HepG2 (cell line): ENCODE measurements around the gene COG5. TPM values are rescaled to one million over a fixed set of nuclear protein-coding genes. Genes with fewer than 3 reads are reported as not detected.

Experiments
- ATAC-seq: fragments of 200-7000 bp; cut with Tn5 transposase; 3 replicates; pipeline ENCODE4 v1.9.1; 2020; ENCODE audit warnings: mild to moderate bottlenecking, moderate library complexity
- BruUV-seq: library from RNA; stranded (reverse); fragments of 400-500 nt; replicated peaks from 2 replicates; lab custom pipeline; 2021; lab: Mats Ljungman, UMichigan
- CTCF ChIA-PET: fragments of 300-600 bp; formaldehyde crosslinking; extraction: SDS; loops from one replicate; lab custom pipeline; 2021; ENCODE audit warnings: low total read pairs, inconsistent platforms, low intra/inter-chr PET ratio; lab: Yijun Ruan, JAX
- POLR2A ChIA-PET: fragments of 350-600 bp; sonication (Branson Sonifier 250); formaldehyde crosslinking; loops from one replicate; lab custom pipeline; 2020; ENCODE audit warnings: antibody characterized with exemption, inconsistent platforms; lab: Yijun Ruan, JAX
- DNase-seq: peaks from one replicate; pipeline ENCODE4 v3.0.0-alpha.2; 2015; ENCODE audit warnings: low spot score
- FAIRE-seq: peaks from 3 replicates; lab custom pipeline; 2011; peaks lifted over from hg19 to GRCh38; lab: Jason Lieb, UNC
- H2AFZ ChIP-seq: one replicate; pipeline ENCODE4 v1.6.1; 2011; ENCODE audit warnings: low read length, inconsistent platforms
- H3K27ac ChIP-seq: fragments of 300-600 bp; 3 replicates; pipeline ENCODE4 v1.8.0; 2011; ENCODE audit warnings: mixed run types, mild to moderate bottlenecking, mixed read lengths, low read length, inconsistent platforms; ENCODE audit not compliant: insufficient read depth; ENCODE audit errors: extremely low read length
- H3K27me3 ChIP-seq, 2 experiments: fragments of 200-600 bp in 1 of 2; 2 replicates in 1 of 2; 3 replicates in 1 of 2; pipeline versions ENCODE4 v1.6.0 to v1.8.0; 2011; ENCODE audit warnings: low read length in 2 of 2, mild to moderate bottlenecking in 2 of 2, moderate library complexity in 2 of 2, inconsistent platforms in 1 of 2; ENCODE audit not compliant: insufficient read depth in 2 of 2, control insufficient read depth in 1 of 2
- H3K36me3 ChIP-seq, 2 experiments: fragments of 200-600 bp in 1 of 2; replicated peaks in 1 of 2; 2 replicates in 1 of 2; 3 replicates in 1 of 2; pipeline versions ENCODE4 v1.5.1 to v1.8.0; 2011; ENCODE audit warnings: low read length in 2 of 2, inconsistent platforms in 1 of 2; ENCODE audit not compliant: insufficient read depth in 2 of 2, control insufficient read depth in 1 of 2
- H3K4me1 ChIP-seq: 2 replicates; pipeline ENCODE4 v1.5.1; 2012; ENCODE audit warnings: low read length, inconsistent platforms; ENCODE audit not compliant: insufficient read depth
- H3K4me2 ChIP-seq: 2 replicates; pipeline ENCODE4 v1.6.0; 2011; ENCODE audit warnings: low read depth, low read length, inconsistent platforms
- H3K4me3 ChIP-seq, 3 experiments: fragments of 200-600 bp in 1 of 3; sonication (generic), shearing (Covaris generic) in 1 of 3; replicated peaks in 1 of 3; 2 replicates each; pipeline ENCODE4 v1.5.1; 2011 to 2016; ENCODE audit warnings: low read length in 3 of 3, inconsistent platforms in 2 of 3, low read depth in 2 of 3, mild to moderate bottlenecking in 2 of 3, control low read depth in 1 of 3, mixed read lengths in 1 of 3; ENCODE audit not compliant: insufficient read depth in 1 of 3
- H3K79me2 ChIP-seq: one replicate; pipeline ENCODE4 v1.6.1; 2011; ENCODE audit warnings: low read length, inconsistent platforms; ENCODE audit not compliant: insufficient read depth
- H3K9ac ChIP-seq: 2 replicates; pipeline ENCODE4 v1.6.0; 2011; ENCODE audit warnings: mild to moderate bottlenecking, low read depth, low read length, inconsistent platforms; ENCODE audit not compliant: insufficient read depth
- H3K9me3 ChIP-seq: 2 replicates; pipeline ENCODE4 v1.5.1; 2012; ENCODE audit warnings: mild to moderate bottlenecking, low read length
- H4K20me1 ChIP-seq: 2 replicates; pipeline ENCODE4 v1.6.0; 2011; ENCODE audit warnings: inconsistent platforms, mild to moderate bottlenecking, low read length, moderate library complexity; ENCODE audit not compliant: insufficient read depth
- BRCA1 ChIP-seq: sonication (generic); formaldehyde crosslinking; IDR thresholded peaks from 2 replicates; pipeline ENCODE4 v1.4.0; 2020; ENCODE audit warnings: missing genetic modification reagents
- FIP1L1 ChIP-seq: fragments of 200-400 bp; formaldehyde crosslinking; IDR thresholded peaks from 2 replicates; pipeline ENCODE4 v1.6.1; 2018; ENCODE audit warnings: low read depth, mild to moderate bottlenecking, low read length, moderate library complexity, borderline replicate concordance; ENCODE audit not compliant: insufficient read depth
- FOXM1 ChIP-seq: sonication (generic); formaldehyde crosslinking; IDR thresholded peaks from 2 replicates; pipeline ENCODE4 v1.5.0; 2020; ENCODE audit warnings: missing genetic modification reagents
- HNRNPUL1 ChIP-seq: fragments of 200-400 bp; formaldehyde crosslinking; IDR thresholded peaks from 2 replicates; pipeline ENCODE4 v1.6.1; 2017; ENCODE audit warnings: low read depth, mild to moderate bottlenecking, low read length, moderate library complexity
- HOXD1 ChIP-seq: sonication (generic); formaldehyde crosslinking; IDR thresholded peaks from 2 replicates; pipeline ENCODE4 v1.5.0; 2020; ENCODE audit warnings: missing genetic modification reagents
- NFRKB ChIP-seq: fragments of 450-650 bp; IDR thresholded peaks from 2 replicates; pipeline ENCODE4 v1.6.1; 2017
- RBM39 ChIP-seq: fragments of 200-400 bp; formaldehyde crosslinking; IDR thresholded peaks from one replicate; pipeline ENCODE4 v1.6.1; 2018; ENCODE audit warnings: antibody characterized with exemption, mild to moderate bottlenecking, low read depth, low read length; ENCODE audit not compliant: poor library complexity, severe bottlenecking
- SIX1 ChIP-seq: sonication (generic); formaldehyde crosslinking; IDR thresholded peaks from 2 replicates; pipeline ENCODE4 v1.4.0; 2020; ENCODE audit warnings: missing genetic modification reagents, borderline replicate concordance
- SNAPC2 ChIP-seq: sonication (generic); formaldehyde crosslinking; IDR thresholded peaks from 2 replicates; pipeline ENCODE4 v1.8.1; 2022; ENCODE audit warnings: mild to moderate bottlenecking, missing genetic modification reagents
- SOX6 ChIP-seq, 2 experiments: fragments of 450-650 bp in 1 of 2; sonication (generic) in 1 of 2; formaldehyde crosslinking in 1 of 2; IDR thresholded peaks; 2 replicates each; pipeline versions ENCODE4 v1.4.0 to v1.6.1; 2017 to 2020; ENCODE audit warnings: antibody characterized with exemption in 1 of 2, mild to moderate bottlenecking in 1 of 2, missing genetic modification reagents in 1 of 2
- SRSF9 ChIP-seq: fragments of 200-400 bp; formaldehyde crosslinking; IDR thresholded peaks from 2 replicates; pipeline ENCODE4 v1.6.1; 2018; ENCODE audit warnings: borderline replicate concordance, mild to moderate bottlenecking, low read depth, low read length; ENCODE audit not compliant: insufficient read depth, poor library complexity, severe bottlenecking
- ZBTB1 ChIP-seq: sonication (generic); formaldehyde crosslinking; IDR thresholded peaks from 2 replicates; pipeline ENCODE4 v1.4.0; 2020; ENCODE audit warnings: missing genetic modification reagents, borderline replicate concordance
- ZNF441 ChIP-seq: sonication (generic); formaldehyde crosslinking; IDR thresholded peaks from 2 replicates; pipeline ENCODE4 v1.7.0; 2021; ENCODE audit warnings: missing genetic modification reagents, borderline replicate concordance
- ZNF577 ChIP-seq: sonication (generic); formaldehyde crosslinking; IDR thresholded peaks from 2 replicates; pipeline ENCODE4 v1.4.0; 2020; ENCODE audit warnings: mild to moderate bottlenecking, low read depth, missing genetic modification reagents, borderline replicate concordance
- ZNF878 ChIP-seq: sonication (generic); formaldehyde crosslinking; IDR thresholded peaks from 2 replicates; pipeline ENCODE4 v1.8.1; 2023; ENCODE audit warnings: mild to moderate bottlenecking, missing genetic modification reagents, moderate library complexity
- ZSCAN12 ChIP-seq: sonication (generic); formaldehyde crosslinking; IDR thresholded peaks from 2 replicates; pipeline ENCODE4 v1.9.0; 2021; ENCODE audit warnings: mild to moderate bottlenecking, missing genetic modification reagents
- WGBS: methylation state at CpG from one replicate; pipeline ENCODE4 v1.1.6; 2017; ENCODE audit warnings: low lambda C conversion rate; 5-methylcytosine and 5-hydroxymethylcytosine counted together
- in situ Hi-C: cut with HindIII; loops from 2 replicates; pipeline ENCODE4 v1.10.0; 2017; ENCODE audit warnings: low pct_unique_long_range_greater_than_20kb; ENCODE audit not compliant: extremely low pct_ligation_motif_present
- intact Hi-C: fragments of 100-400 bp; cut with micrococcal nuclease; formaldehyde crosslinking; loops from one replicate; pipeline ENCODE4 v1.10.0; 2022; ENCODE audit not compliant: unreplicated experiment
- polyA plus RNA-seq, 8 experiments: library from polyadenylated mRNA; depleted of rRNA in 3 of 8; stranded (reverse) in 7 of 8; unstranded in 1 of 8; fragments of >200 nt; fragmentation: Illumina TruSeq in 4 of 8; extraction: Trizol in 4 of 8; gene quantifications; 2 replicates each; pipeline versions ENCODE4 v1.2.1 to v1.2.3, GENCODE V29; 2011 to 2016; ENCODE audit warnings: low read depth in 4 of 8, missing spikeins in 1 of 8, mixed read lengths in 1 of 8; ENCODE audit not compliant: insufficient read depth in 1 of 8
- total RNA-seq, 5 experiments: library from RNA; depleted of rRNA; stranded (reverse); fragments of >200 nt; fragmentation: Illumina TruSeq; extraction: Trizol; gene quantifications; 2 replicates each; pipeline ENCODE4 v1.2.3, GENCODE V29; 2016; ENCODE audit warnings: low read depth in 1 of 5
- TF ChIP-seq, protein P1 (sequence below): sonication (generic); formaldehyde crosslinking; IDR thresholded peaks from 2 replicates; pipeline ENCODE4 v1.5.1; 2020; ENCODE audit warnings: missing genetic modification reagents, mild to moderate bottlenecking, borderline replicate concordance

The COG5 gene
- total and polyA plus RNA-seq, 2 of the 13 experiments (the other 11 are each of a cell fraction or from before 2014, with no cell fraction given) = 20.4 to 31.3 TPM

DNA sequence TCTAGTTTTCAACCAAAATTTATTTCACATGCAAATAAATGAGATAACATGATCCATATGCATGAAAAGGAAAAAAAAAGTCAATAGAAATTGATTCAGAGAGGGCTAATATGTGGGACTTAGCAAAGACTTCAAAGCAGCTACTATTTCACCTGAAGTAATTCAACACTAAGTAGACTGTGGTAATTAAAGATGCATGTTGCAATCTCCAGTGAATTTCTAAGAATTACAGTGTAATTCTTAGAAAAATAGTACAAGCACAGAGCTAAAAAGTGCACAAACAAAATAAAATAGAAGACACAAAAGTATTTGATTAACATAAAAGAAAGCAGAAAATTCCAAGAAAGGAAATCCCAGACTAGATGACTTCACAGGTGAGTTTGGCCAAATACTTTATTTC, 68.2 kb downstream of the COG5 start:
- Histone ChIP-seq H4K20me1 (no peaks in the 10 kb centered on the region), H3K4me2 (no peak overlapping the region), H3K9ac (no peak overlapping the region), H3K4me1 (no peaks in the 10 kb centered on the region), H3K36me3 (no peaks in the 10 kb centered on the region; a peak in 1 of 5 replicates), H3K9me3 (no peaks in the 10 kb centered on the region), H3K27ac (no peak overlapping the region), H3K79me2 (peaks cover 6% of the 10 kb centered on the region), H3K27me3 (no peaks in the 10 kb centered on the region), H3K4me3 (no peak overlapping the region), H2AFZ (no peak overlapping the region)
- ChIA-PET POLR2A (no interaction called here), CTCF (no interaction called here)
- intact Hi-C loops (no loop called here), in situ Hi-C loops (no loop called here)
- no peak for ATAC-seq
- no TSS peak for BruUV-seq
- no peak for FAIRE-seq
- no peak for TF ChIP-seq SIX1
- TF ChIP-seq, protein P1, sequence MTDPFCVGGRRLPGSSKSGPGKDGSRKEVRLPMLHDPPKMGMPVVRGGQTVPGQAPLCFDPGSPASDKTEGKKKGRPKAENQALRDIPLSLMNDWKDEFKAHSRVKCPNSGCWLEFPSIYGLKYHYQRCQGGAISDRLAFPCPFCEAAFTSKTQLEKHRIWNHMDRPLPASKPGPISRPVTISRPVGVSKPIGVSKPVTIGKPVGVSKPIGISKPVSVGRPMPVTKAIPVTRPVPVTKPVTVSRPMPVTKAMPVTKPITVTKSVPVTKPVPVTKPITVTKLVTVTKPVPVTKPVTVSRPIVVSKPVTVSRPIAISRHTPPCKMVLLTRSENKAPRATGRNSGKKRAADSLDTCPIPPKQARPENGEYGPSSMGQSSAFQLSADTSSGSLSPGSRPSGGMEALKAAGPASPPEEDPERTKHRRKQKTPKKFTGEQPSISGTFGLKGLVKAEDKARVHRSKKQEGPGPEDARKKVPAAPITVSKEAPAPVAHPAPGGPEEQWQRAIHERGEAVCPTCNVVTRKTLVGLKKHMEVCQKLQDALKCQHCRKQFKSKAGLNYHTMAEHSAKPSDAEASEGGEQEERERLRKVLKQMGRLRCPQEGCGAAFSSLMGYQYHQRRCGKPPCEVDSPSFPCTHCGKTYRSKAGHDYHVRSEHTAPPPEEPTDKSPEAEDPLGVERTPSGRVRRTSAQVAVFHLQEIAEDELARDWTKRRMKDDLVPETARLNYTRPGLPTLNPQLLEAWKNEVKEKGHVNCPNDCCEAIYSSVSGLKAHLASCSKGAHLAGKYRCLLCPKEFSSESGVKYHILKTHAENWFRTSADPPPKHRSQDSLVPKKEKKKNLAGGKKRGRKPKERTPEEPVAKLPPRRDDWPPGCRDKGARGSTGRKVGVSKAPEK = no peak
- DNase-seq = no peak

DNA sequence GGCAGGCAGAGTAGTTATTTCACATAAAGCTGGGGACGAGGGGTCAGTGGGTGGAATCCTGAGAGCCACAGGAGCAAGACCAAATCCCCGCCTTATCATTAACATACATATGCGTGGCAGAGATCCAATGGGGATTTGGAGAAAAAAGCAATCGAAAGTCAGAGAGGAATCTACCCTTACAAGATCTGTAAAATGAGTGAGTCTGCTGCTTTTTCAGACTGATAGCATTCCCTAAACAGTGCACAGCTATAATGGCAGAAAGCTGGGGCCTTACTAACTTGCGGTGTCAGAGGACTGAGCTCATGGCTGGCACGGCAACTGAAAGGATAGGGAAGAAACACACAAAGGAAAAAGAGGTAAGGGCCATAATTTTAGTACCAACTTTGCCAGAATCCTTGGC, 68.8 kb downstream of the COG5 start:
- no peak overlapping the region for H2AFZ ChIP-seq
- WGBS = 95% methylated on average over 6 of the region's 6 CpGs
- no peaks in the 10 kb centered on the region for H3K9me3 ChIP-seq
- no peaks in the 10 kb centered on the region for H3K4me1 ChIP-seq
- POLR2A ChIA-PET = no interaction called here
- H3K9ac ChIP-seq = no peak overlapping the region
- DNase-seq = no peak
- H3K36me3 ChIP-seq = no peaks in the 10 kb centered on the region; a peak in 1 of 5 replicates
- FAIRE-seq = no peak
- in situ Hi-C loops = no loop called here
- CTCF ChIA-PET = no interaction called here
- intact Hi-C loops = no loop called here
- no peak overlapping the region for H3K27ac ChIP-seq
- H3K4me3 ChIP-seq = no peak overlapping the region
- TF ChIP-seq NFRKB (no peak), SNAPC2 (CRISPR knock-in tag) (no peak), ZNF441 (CRISPR knock-in tag) (no peak), SOX6 (IDR thresholded peaks at IDR 0.05) (no peak), SOX6 (CRISPR knock-in tag; IDR thresholded peaks at IDR 0.05) (no peak), ZNF878 (no peak), HOXD1 (no peak), HNRNPUL1 (no peak), ZNF577 (CRISPR knock-in tag) (no peak), FIP1L1 (no peak), BRCA1 (CRISPR knock-in tag) (no peak), ZSCAN12 (CRISPR knock-in tag) (no peak), ZBTB1 (no peak), FOXM1 (no peak), SRSF9 (no peak), RBM39 (no peak)
- ATAC-seq = no peak
- H3K79me2 ChIP-seq = peaks cover 6% of the 10 kb centered on the region
- no peaks in the 10 kb centered on the region for H4K20me1 ChIP-seq
- no TSS peak for BruUV-seq
- H3K27me3 ChIP-seq = no peaks in the 10 kb centered on the region
- no peak overlapping the region for H3K4me2 ChIP-seq
